ENCODE results near the gene IL6ST.

Gene IL6ST

GRCh38 chr5:55917402-55918086 is 77.2 kb downstream of the IL6ST start:
- no peak for DNase-seq

DNA sequence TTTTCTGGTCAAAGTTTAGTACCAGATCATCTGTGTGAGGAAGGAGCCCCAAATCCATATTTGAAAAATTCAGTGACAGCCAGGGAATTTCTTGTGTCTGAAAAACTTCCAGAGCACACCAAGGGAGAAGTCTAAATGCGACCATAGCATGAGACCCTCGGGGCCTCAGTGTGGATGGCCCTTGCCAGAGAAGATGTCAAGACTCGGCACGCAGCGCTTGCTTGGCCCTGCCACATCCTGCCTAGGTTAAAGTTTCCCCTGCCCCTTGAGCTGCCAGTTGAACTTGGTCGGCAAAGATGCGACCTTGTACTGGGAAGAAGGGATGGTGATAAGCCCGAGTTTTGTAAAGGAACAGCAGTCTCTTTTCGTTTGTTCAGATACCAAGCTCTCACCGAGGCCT is 77.8 kb downstream of the IL6ST start:
- DNase-seq, result no peak

DNA sequence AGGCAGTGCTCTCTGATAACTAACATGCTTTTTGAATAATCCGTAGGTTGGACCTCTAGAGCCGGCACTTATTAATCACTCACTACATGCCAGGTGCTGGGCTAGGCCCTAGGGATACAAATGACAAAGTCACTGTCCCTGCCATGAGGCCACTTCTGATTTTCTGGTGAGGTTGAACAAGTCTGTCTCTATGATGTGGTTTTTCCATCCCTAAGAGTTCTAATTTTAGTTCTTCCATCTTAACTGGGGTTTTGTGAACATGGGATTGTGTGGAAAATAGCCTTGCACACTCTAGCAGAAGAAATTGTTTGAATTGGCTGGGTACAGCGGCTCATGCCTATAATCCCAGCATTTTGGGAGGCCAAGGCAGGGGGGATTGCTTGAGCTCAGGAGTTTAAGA is 79.0 kb downstream of the IL6ST start:
- DNase-seq, result no peak

- no peak for DNase-seq
Observed at GRCh38 chr5:55914971-55915370, 79.8 kb downstream of the IL6ST start.

GRCh38 chr5:55913466-55914413 is 81.0 kb downstream of the IL6ST start:
- no peak for DNase-seq

DNA sequence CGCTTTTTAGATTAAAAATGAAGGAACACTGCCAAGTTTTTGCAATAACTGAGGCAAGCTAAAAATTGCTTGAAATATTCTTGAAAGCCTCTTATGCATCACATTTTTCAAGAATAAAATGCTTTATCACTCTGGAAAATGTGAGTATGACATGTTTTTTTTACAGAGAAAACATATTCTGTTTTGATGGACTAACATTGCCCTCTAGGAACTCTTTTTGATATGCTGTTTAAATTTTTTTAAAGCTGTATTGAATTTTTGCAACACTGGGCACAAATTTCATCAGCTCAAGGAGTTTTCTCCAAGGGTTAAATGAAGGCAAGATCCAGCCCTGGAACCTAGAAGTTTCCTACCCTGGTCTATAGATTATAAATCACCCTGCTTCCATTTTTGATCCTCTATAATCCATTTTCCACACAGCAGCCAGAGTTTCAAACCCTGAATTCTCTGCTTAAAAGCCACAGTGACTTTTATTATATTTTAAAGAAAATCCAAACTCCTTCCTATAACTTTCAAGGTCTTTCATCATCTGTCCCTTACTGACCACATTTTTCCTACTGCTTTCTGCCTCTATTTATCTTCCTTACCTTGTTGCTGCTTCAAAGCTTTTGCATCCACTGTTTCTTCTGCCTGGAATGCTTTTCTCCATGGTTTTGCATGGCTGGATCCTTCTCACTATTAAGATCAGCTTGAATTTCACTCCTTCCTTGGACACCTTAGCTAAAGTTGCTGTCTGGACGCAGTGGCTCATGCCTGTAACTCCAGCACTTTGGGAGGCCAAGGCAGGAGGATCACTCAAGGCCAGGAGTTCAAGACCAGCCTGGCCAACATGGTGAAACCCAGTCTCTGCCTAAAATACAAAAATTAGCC is 82.7 kb downstream of the IL6ST start:
- no peak for DNase-seq

DNA sequence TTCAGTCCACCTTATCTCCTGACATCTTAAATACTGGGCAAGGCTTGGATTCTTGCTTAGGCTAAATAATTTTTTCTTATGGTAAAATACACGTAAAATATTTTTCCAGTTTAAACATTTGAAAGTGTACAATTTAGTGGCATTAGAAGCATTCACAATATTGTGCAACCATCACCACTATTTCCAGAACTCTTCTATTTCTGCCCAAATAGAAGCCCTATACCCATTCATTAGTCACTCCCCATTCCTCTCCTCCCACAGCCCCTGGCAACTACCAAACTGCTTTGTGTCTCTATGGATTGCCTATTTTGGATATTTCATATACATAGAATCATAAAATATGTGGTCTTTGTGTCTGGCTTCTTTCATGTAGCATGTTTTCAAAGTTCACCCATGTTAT is 86.0 kb downstream of the IL6ST start:
- no peak for DNase-seq

DNA sequence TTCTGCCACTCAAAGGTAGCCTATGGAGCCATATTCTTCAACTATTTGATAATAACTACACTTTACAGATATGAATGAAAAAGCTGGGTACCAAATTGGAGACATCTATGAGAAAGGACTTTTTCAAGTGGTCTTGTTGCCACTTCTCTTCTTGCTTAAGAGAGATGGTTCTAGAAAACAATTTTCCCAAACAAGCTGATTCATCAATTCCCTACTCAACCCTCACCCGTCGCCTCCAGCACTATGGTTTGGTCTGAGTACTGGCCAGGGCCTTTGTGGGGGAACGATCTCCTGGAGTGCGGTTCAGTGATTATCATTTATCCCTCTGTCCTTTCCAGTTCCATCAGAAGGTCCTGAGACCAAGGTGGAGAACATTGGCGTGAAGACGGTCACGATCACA is 86.8 kb downstream of the IL6ST start:
- DNase-seq, result no peak

GRCh38 chr5:55905251-55905650 is 89.5 kb downstream of the IL6ST start:
- DNase-seq, result no peak

DNA sequence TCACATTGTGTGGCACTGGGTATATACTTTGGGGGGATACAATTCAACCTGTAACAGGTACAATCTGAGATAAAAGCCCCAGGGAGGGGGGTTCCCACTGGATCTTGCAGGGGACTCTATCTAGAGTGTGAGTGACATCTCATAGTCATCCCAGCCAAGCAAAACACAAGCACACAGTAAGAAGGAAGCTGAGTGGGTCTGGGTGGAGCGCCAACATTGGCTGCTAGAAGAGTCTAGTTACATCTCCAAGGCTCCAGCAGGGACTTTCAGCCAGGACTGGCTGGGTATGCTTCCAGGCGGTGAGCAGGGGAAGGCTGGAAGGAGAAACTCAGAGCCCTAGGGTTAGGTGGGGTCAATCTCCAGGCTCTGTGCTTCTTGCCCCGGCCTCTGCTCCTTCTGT is 90.6 kb downstream of the IL6ST start:
- peak; percentile 54 for DNase-seq

- DNase-seq, result peak; percentile 43
Observed at GRCh38 chr5:55903121-55903701, 91.6 kb downstream of the IL6ST start.

DNA sequence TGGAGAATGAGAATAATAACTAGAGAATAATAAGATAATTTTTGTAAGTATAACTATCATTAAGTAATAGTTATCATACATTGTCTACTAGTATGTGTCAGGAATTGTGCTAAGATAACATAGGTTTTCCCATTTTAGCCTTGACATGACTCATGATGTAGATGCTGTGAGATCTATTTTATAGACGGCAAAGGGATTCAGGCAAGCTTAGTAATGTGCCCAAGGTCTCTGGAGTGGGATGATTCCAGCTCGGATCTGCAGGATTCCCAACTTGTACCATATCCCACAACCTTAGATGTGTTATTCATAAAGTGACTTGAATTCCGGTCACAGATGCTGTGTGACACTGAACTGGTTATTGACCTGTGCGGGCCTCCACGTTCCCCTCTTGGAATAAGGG is 92.1 kb downstream of the IL6ST start:
- no peak for DNase-seq

DNA sequence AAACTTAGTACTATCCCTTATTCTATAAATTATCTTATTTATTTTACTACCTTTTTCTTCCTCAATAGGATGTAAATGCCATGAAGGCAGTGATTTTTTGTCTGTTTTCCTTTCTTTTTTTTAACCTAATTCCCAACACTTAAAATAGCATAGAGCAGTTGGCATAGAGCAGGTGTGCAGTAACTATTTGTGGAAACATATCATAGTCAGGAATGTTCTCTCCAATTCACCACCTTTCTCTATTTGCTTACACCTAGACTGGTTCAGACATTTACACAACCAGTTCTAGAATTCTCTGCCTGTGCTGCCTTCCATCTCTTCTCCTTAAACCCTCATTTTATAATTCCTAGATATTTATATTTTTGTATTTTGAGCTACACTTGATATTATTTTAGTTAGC is 94.0 kb downstream of the IL6ST start:
- DNase-seq, result no peak

DNA sequence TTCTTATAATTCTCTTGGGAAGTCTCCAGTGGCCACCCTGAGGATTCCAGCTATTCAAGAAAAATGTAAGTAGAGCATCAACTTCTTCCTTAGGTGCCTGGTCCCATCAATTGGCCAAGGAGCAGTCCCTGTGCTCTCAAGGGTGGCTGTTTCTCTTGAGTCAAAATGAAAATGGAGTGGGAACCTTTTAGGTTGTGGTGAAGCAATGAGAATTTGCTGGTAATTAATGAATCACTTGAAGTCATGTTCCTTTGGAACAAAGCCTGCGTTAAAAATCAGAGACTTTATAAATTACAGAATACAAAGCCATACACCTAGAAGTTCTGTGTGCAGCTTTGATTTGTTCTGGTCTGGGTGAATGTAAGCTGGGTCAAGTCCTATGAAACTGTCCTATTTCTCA is 94.7 kb downstream of the IL6ST start:
- DNase-seq, result no peak

DNA sequence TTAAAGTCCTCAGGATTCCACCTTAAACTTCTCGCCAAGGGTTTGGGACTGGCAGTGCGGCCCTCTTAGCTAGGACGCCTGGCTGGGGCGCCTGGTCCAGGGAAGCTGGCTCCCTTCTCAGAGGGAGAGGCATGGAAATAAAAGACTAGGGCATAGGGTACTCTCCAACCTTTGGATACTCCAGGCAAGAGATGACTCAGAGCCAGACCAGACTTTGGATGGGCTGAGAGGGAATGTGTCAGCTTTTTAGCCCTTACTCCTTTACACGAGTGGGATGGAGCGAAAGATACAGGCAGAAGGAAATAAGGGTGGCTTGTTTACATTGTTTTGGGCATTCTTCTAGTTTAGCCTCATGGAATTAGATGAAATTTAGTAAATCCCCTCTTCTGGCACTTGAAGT is 95.4 kb downstream of the IL6ST start:
- DNase-seq, result no peak

GRCh38 chr5:55897905-55898304 is 96.9 kb downstream of the IL6ST start:
- peak; percentile 60 for DNase-seq

- DNase-seq, result no peak
Observed at GRCh38 chr5:55897206-55897894, 97.4 kb downstream of the IL6ST start.

GRCh38 chr5:55896663-55897062 is 98.1 kb downstream of the IL6ST start:
- DNase-seq, result no peak

- DNase-seq, result no peak
Observed at GRCh38 chr5:55896238-55896637, 98.5 kb downstream of the IL6ST start.

DNA sequence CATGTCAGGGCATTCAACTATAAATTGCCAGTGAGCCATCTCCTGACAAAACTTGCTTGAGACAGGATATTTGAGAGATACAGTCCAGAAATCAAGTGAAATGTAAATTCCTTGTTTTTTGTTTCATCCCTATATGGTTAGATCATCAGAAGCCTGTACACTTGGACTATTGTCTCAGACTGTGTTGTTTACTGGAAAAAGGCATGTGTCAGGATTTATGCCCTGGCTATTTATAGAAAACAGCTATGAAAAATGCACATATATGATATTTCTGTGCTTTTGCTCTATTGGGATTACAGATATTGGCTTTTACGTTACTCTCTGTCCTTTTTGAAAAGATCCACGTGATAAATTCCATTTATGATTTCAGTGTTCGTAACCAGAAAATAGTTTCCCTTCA is 99.4 kb downstream of the IL6ST start:
- DNase-seq, result no peak

GRCh38 chr5:55894135-55894534 is 100.6 kb downstream of the IL6ST start:
- no peak for DNase-seq

DNA sequence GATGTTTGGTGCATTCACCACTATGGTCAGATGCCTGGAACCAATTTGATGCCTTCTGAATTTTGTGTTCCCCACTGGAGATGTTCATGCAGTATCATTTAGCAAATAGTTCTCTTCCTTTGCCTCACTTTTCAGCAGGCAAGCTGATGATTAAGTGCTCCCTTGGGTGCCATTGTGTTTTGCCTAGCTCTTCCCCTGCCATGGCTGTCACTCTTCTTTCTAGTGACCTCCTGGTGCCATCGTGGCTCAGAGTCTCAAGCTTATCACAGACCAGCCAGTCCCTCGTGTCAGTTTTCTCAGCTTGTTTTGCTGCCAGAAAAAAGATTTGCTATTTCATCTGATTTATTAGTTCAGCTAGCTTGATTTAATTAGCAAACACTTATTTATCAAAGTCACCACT is 102.3 kb downstream of the IL6ST start:
- DNase-seq, result no peak

Data from femur (tissue), 1 donor.